NCI-H1417 (cell line): ENCODE data around the gene WNT5B.

Experiments used
- DNase-seq, 3 experiments: peaks; one replicate each; lab custom pipeline; 2025; lab: John Stamatoyannopoulos, UW

WNT5B gene

GRCh38 chr12:1628666-1629337 lies at the start of gene WNT5B:
TSS of gene WNT5B (plus strand) at chr12:1629231. CDS start at chr12:1631355, 2,124 bp downstream.
- no peak for DNase-seq

DNA sequence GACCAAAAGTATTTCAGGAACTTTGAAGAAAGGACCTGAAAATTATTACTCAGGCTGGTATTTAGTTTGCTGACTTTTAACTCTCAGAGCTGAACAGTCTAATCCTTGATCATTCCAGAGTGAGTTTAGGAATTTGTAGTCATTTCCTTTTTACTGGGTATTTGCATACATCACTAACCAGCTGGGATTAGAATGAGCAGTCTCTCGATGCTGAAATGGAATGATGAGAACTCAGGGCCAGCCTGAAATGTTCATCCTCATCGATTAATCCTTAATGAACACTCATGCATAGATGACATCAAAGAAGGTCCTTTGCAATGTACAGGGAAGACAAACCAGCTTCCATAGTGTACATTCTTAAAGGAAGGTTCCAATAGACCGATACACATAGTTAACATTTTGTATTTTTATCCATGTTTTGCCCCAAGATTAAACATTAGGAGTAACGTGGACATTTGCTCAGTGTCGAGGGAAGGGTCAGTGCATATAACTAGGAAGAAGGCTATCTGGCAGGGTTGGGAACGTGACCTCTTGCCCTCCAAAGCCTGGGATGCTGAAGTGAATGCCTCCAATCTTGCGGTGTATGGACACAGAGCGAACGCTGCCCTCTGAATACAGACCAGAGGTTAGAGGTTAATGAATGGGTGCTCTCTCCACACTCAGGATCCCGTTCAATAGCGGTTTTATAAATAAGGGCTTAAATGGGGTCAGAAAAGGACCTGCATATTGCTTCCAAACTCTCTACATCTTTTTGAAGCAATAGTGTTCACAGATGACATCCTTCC lies 49.2 kb upstream of the WNT5B start:
- DNase-seq, result no peak

DNA sequence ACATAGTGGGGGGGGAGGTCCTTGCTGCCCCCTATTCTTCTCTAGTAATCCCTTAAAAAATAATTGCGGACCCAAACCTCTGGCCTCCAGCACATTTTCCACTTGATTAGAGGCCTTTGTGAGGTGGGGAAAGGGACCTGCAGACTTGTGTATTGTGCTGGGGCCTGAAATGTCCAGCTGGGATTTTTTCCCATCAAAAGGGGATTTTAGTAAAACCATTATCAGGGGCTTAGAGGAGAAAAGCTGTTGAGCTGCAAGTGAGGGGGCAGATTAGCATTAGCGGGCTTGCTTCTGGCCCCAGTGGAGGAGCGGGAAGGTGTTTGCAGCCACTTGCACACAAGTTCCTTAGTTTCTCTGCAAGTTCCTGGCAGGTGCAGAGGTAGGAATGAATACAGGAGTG lies 48.5 kb upstream of the WNT5B start:
- DNase-seq, result no peak

DNA sequence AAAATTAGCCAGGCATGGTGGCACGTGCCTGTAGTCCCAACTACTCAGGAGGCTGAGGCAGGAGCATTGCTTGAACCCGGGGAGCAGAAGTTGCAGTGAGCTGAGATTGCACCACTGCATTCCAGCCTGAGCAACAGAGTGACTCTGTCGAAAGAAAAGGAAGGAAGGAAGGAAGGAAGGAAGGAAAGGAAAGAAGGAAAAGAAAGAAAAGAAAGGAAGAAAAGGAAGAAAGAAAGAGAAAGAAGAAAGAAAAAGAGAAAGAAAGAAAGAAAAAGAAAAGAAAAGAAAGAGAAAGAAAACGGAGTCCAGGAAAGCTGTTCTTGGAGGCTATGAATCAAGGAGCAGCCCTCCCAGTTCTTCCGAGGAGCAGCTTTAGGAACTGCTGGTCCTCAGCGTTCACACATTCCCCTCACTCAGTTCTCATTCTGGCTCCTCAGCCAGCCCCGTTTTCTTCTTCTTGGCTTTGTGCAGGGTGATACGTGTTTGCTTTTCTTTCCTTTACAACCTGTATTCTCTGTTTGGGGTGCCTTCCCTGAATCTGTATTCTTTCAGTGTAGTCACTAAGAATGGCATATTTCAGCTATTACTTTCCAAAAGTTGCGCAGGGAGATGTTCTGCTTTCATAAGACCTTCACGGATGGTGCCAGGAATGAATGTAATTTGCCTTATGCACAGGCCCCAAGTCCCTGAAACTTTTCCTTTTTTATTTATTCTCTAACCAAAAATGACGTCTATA lies 46.9 kb upstream of the WNT5B start:
- no peak for DNase-seq

DNA sequence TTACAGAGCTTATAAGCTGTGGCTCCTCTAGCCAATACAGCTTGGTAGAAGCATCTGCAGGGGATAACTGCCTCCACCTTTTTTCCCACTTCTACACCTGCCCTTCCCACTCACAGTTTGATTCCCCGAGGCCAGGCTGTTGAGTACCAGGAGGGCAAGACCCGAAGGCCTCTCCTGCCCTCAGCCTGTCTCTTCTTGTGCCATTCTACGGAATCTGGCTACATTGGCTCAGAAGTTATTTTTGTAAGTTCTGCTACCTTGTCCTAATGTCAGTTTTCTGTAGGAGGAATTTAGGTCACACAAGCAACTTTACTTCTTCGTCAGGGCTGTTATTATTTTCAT lies 46.4 kb upstream of the WNT5B start:
- peak in 2 of 3 experiments; percentile 28 to 67 for DNase-seq

GRCh38 chr12:1583421-1584078 lies 45.5 kb upstream of the WNT5B start:
- peak; percentile 80 to 95 (median 83) for DNase-seq

GRCh38 chr12:1584326-1584725 lies 44.7 kb upstream of the WNT5B start:
- DNase-seq, result peak in 2 of 3 experiments; percentile 15 to 66

GRCh38 chr12:1587927-1588574 lies 41.0 kb upstream of the WNT5B start:
- no peak for DNase-seq

DNA sequence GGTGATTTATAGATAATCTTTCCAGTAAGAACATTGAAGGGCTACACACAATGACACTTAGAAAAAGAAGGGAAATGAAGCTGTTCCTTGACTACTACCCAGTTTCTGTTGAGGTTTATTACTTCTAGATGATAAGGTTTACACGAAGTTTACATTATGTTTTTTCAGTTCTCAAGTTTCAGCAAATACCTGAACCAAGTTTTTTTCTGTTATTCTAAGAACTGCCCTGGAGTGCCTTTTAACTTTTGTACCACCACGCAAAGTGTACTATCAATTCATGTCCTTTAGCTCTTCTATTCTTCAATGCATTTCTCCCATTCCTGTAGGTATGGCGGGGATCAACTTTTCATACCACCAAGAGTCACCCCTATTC lies 40.5 kb upstream of the WNT5B start:
- DNase-seq, result no peak

- no peak for DNase-seq
These were observed 38.6 kb upstream of the WNT5B start for GRCh38 chr12:1590221-1590979.

GRCh38 chr12:1591034-1591433 lies 38.0 kb upstream of the WNT5B start:
- DNase-seq, result peak in 1 of 3 experiments; percentile 54

DNA sequence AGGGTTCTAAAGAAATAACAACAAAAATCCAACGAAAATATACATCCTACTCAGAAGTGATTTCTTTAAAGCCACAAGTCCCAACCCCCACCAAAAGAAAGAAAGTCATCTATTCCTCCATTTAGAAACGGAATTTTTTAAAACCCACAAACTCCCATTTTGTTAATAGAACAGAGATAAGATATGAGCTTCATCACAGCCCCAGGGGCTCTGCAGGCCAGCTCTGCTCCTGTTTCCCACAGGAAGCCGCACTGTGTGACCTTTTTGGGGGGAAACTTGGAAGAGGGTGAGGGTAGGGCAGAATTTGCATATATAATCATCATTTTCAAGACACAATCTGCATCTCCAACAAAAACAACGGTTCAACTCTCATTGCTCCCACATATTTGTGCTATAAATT lies 37.5 kb upstream of the WNT5B start:
- peak in 1 of 3 experiments; percentile 41 for DNase-seq

GRCh38 chr12:1592444-1593173 lies 36.4 kb upstream of the WNT5B start:
- DNase-seq, result peak; percentile 26 to 78 (median 74)

DNA sequence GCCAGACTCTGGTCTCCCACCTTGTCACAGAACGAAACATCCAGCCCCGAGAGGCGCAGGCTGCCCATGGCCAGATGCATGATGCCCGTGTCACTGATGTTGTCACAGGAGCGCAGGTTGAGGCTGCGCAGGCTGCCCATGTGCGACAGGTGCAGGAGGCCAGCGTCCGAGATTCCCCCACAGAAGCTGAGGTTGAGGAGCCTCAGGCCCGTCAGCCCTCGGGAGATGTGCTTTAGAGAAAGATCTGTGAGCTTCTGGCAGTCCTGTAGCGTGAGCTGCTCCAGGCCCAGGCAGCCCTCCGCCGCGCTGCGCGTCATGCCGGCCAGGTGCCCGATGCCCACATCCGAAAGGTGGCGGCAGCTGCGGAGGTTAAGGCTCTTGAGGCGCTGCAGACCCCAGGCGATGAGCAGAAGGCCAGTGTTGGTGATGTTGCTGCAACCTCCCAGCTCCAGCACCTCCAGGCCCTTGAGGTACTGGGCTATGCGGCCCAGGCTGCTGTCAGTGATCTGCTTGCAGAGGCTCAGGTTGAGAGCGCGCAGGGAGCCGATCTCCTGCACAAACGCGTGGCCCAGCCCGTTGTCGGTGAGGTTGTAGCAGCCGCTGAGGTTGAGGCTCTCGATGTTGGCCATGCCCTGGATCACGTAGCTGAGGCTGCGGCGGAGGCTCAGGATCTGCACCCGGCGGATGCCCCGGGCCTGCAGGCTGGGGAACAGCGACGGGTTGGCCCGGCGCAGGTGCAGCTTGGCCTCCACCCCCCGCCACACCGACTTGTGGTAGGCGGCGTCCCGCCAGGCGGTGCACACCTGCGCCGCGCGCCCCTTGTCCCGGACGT lies 35.6 kb upstream of the WNT5B start:
- DNase-seq, result peak; percentile 48 to 85 (median 83)

DNA sequence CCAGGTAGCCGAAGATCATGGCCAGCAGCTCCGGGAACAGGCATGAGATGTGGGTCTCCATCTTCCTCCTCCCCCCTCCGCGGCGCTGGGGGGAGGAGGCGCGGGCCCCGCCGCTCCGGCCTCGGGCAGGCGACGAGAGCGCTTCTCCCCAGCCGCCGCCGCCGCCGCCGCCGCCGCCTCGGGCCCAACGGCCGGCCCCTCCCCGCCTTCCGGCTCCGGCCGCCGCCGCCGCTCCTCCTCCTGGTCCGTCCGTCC lies 35.1 kb upstream of the WNT5B start:
- peak; percentile 63 to 83 (median 83) for DNase-seq

DNA sequence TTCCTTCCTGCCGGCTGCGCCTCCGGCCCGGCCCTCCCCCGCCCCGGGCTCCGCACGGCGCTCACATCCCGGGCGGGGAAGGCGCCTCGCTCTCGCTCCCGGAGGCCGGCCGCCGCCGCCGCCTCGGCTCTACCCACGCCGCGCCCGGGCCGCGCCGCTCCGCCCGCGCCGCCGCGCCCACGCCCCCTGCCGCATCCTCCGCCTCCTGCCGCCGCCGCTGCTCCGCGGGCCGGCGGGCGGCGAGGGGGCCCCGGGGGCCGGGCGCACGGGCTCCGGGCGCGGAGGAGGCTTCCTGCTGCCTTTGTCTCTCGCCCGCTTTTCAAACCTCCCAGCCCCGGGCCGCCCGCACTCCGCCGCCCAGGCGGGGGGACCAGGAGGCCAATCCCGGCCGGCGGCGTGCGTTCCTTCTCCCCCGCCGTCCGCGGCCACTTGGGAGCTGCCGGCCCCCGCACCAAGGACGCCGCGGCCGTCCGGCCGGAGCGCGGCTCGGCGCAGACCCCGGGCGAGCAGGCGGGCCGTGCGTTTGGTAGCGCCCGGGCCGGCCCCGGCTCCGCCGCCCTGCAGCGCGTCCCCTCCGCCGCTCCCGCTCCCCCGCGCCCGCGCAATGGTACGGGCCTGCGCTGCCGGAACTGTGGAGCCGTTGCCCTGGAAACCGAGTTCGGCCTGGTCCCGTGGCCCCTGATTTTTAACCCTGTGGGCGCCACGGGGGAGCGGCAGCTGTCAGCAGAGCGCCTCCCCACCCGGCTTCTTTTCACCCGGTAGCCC lies 34.6 kb upstream of the WNT5B start, which contains the start of gene FBXL14:
Gene FBXL14, minus strand, starts transcription at position 321 of the 765 bp plus-strand sequence. CDS start 515 bp downstream, outside the sequence.
- DNase-seq, result peak; percentile 86 to 96 (median 93)

DNA sequence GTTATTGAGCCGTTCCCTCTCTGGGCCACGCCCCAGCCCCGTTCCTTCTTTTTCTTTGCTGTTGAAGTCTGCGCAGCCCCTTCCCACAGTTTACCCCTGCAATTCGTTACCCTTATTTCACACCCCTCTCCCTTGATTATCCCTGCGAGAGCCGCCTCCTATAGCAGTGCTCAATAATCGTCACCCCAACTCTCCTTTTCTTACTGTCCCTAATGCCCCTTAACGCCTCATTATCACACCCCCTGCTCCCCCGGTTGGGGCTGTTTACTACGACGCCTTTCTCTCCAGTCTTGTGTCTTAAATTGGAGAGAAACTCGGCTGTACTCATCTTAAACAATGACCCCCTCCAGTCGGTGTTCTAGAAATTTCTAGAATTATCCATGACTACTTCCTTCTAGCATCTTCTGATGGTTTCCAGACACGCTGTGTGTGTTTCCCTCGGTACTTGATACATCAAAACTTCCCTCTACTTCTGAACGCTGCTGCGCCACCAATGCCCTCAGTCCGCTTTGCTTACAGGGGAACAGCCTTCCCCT lies 33.9 kb upstream of the WNT5B start:
- DNase-seq, result no peak

GRCh38 chr12:1595690-1596347 lies 33.2 kb upstream of the WNT5B start:
- DNase-seq, result no peak
